ENCODE results near the gene PLCB2.

- TF ChIP-seq TARDBP (IDR thresholded peaks at IDR 0.05) (no peak), ZBTB8A (IDR thresholded peaks at IDR 0.05; ENCODE audit: partially characterized antibody) (no peak), HOXB6 (CRISPR knock-in tag; IDR thresholded peaks at IDR 0.05; ENCODE audit: borderline replicate concordance) (no peak), RCOR1 (IDR thresholded peaks at IDR 0.05; ENCODE audit: borderline replicate concordance in 1 of 2, low read depth in 2 of 2, low read length in 2 of 2) (no peak), NRF1 (conservative IDR thresholded peaks at IDR 0.05 in 1 of 2, IDR thresholded peaks at IDR 0.05 in 1 of 2) (no peak), ILF3 (IDR thresholded peaks at IDR 0.05; ENCODE audit: borderline replicate concordance) (no peak), ZNF133 (CRISPR knock-in tag; IDR thresholded peaks at IDR 0.05) (no peak), HDAC2 (IDR thresholded peaks at IDR 0.05) (no peak), ZNF395 (CRISPR knock-in tag; IDR thresholded peaks at IDR 0.05) (no peak), PRDM10 (IDR thresholded peaks at IDR 0.05; ENCODE audit: partially characterized antibody) (no peak), ELK1 (CRISPR knock-in tag; IDR thresholded peaks at IDR 0.05) (no peak), CEBPG (CRISPR knock-in tag; IDR thresholded peaks at IDR 0.05) (no peak), CEBPG (tag; conservative IDR thresholded peaks at IDR 0.05 in 1 of 2, IDR thresholded peaks at IDR 0.05 in 1 of 2) (no peak), POLR2A (conservative IDR thresholded peaks at IDR 0.05) (no peak), THAP7 (CRISPR knock-in tag; IDR thresholded peaks at IDR 0.05) (no peak)
Observed at GRCh38 chr15:40256638-40257235, 51.0 kb downstream of the PLCB2 start.
